HG02852 (cell line): ENCODE measurements around the gene CHST3.

Experiments
- ATAC-seq: cut with Tn5 transposase; IDR thresholded peaks from one replicate; pipeline ENCODE4 v1.9.1; 2021; ENCODE audit warnings: mild to moderate bottlenecking, moderate library complexity; ENCODE audit not compliant: unreplicated experiment

CHST3 gene

GRCh38 chr10:72050873-72051272, 86.7 kb downstream of the CHST3 start:
- no peak for ATAC-seq

GRCh38 chr10:72053690-72054089, 89.5 kb downstream of the CHST3 start:
- ATAC-seq, result no peak

- ATAC-seq, result no peak
These were observed 91.9 kb downstream of the CHST3 start for GRCh38 chr10:72056113-72056512.

GRCh38 chr10:72056932-72057751, 92.9 kb downstream of the CHST3 start:
- no peak for ATAC-seq

- ATAC-seq, result no peak
These were observed 94.2 kb downstream of the CHST3 start for GRCh38 chr10:72058347-72058898.

GRCh38 chr10:72058989-72059842, 95.0 kb downstream of the CHST3 start:
- ATAC-seq, result no peak

GRCh38 chr10:72059843-72060822, 95.9 kb downstream of the CHST3 start:
- no peak for ATAC-seq

GRCh38 chr10:72061491-72061890, 97.3 kb downstream of the CHST3 start:
- no peak for ATAC-seq

- no peak for ATAC-seq
These were observed 97.7 kb downstream of the CHST3 start for GRCh38 chr10:72061930-72062329.

GRCh38 chr10:72062382-72062781, 98.2 kb downstream of the CHST3 start:
- no peak for ATAC-seq
